ENCODE results near the gene PRKG1. TPM values are rescaled to one million over a fixed set of nuclear protein-coding genes. Genes with fewer than 3 reads are reported as not detected.

PRKG1 gene
- total RNA-seq, 1 experiment from 2014 or later = 10.4 TPM

DNA sequence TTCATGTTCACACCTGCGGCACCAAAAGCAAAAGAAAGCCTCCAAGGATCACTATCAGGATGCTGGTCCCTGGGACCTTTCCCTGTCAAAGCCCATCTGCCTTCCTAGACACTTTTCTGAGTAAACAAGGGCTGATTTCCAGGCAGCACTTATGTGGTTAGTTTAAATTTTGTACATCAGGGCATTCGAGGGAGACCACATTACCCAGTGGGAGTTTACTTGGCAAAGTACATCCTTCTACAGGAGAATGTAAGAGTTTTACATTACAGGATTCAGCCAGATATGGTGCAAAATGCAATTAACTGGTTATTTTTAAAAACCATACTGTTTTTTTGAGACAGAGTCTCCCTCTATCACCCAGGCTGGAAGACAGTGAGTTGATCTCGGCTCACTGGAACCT, 493.0 kb downstream of the PRKG1 start:
- DNase-seq = no peak
- no peak overlapping the region for H4K8ac ChIP-seq (replicated peaks; ENCODE audit: insufficient read length, low read depth, low read length)
- no peak overlapping the region for H3K4ac ChIP-seq (ENCODE audit: low read depth, low read length)
- no peak overlapping the region for H2BK20ac ChIP-seq (ENCODE audit: low read depth, low read length, poor library complexity, severe bottlenecking)
- no peak overlapping the region for H2BK15ac ChIP-seq (ENCODE audit: low read depth, low read length)
- H4K5ac ChIP-seq (ENCODE audit: insufficient read length, low read depth, low read length) = no peak overlapping the region
- H4K91ac ChIP-seq (ENCODE audit: insufficient read length, low read depth, low read length) = no peak overlapping the region
- no peak overlapping the region for H2AK5ac ChIP-seq (ENCODE audit: insufficient read length, low read length)
- 0 out of 2 replicates have a peak, but pooled peaks cover 3% of the 10 kb centered on the region for H3K4me1 ChIP-seq (ENCODE audit: insufficient read depth, low read length)
- no CpG with 5 or more reads among the region's 3 CpGs for WGBS (ENCODE audit: extremely low coverage, insufficient read length, low lambda C conversion rate)
- no peak overlapping the region for H3K23ac ChIP-seq (ENCODE audit: insufficient read length, low read depth, low read length)
- H3K79me1 ChIP-seq (ENCODE audit: insufficient read depth, low read depth, low read length, poor library complexity, severe bottlenecking) = no peaks in the 10 kb centered on the region
- H3K27me3 ChIP-seq (ENCODE audit: insufficient read depth, low read length) = no peaks in the 10 kb centered on the region
- Mint-ChIP-seq H3K9me3 (no peaks in the 10 kb centered on the region), H3K36me3 (ENCODE audit: insufficient read depth in 1 of 3, low read depth in 3 of 3) (no peaks in the 10 kb centered on the region), H3K4me1 (peaks cover 27 to 37% of the 10 kb centered on the region in 2 experiments), H3K27me3 (ENCODE audit: low read depth) (no peaks in the 10 kb centered on the region), H3K27ac (peak overlapping the region in 1 of 3 experiments; percentile 82; a peak in 2 of 7 replicates), H3K4me3 (no peak overlapping the region)
- H4K20me1 ChIP-seq (ENCODE audit: control insufficient read depth, insufficient read depth, insufficient read length) = no peaks in the 10 kb centered on the region
- no peak overlapping the region for H2BK5ac ChIP-seq (ENCODE audit: insufficient read length, low read length)
- H2BK12ac ChIP-seq (ENCODE audit: insufficient read length, low read depth, low read length) = no peak overlapping the region
- H2AFZ ChIP-seq (ENCODE audit: low read length) = no peak overlapping the region
- H2BK120ac ChIP-seq (ENCODE audit: low read depth, low read length, poor library complexity, severe bottlenecking) = no peak overlapping the region
- no peaks in the 10 kb centered on the region for H3K23me2 ChIP-seq (ENCODE audit: insufficient read length, low read depth, low read length, poor library complexity, severe bottlenecking)
- no peaks in the 10 kb centered on the region for H3K9me3 ChIP-seq (ENCODE audit: control insufficient read depth, low read depth, low read length)
- H3K4me2 ChIP-seq (ENCODE audit: insufficient read depth, insufficient read length, low read length) = no peak overlapping the region
- TF ChIP-seq, protein P1, sequence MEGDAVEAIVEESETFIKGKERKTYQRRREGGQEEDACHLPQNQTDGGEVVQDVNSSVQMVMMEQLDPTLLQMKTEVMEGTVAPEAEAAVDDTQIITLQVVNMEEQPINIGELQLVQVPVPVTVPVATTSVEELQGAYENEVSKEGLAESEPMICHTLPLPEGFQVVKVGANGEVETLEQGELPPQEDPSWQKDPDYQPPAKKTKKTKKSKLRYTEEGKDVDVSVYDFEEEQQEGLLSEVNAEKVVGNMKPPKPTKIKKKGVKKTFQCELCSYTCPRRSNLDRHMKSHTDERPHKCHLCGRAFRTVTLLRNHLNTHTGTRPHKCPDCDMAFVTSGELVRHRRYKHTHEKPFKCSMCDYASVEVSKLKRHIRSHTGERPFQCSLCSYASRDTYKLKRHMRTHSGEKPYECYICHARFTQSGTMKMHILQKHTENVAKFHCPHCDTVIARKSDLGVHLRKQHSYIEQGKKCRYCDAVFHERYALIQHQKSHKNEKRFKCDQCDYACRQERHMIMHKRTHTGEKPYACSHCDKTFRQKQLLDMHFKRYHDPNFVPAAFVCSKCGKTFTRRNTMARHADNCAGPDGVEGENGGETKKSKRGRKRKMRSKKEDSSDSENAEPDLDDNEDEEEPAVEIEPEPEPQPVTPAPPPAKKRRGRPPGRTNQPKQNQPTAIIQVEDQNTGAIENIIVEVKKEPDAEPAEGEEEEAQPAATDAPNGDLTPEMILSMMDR (conservative IDR thresholded peaks at IDR 0.05) = no peak
- H3K27ac ChIP-seq (ENCODE audit: insufficient read length, low read depth, low read length) = no peak overlapping the region
- H3T11ph ChIP-seq (ENCODE audit: low read length) = no peak overlapping the region
- no peak overlapping the region for H3K18ac ChIP-seq (ENCODE audit: insufficient read length, low read depth, low read length)
- no peak overlapping the region for H3K56ac ChIP-seq (ENCODE audit: insufficient read length, low read depth, low read length)
- H3K14ac ChIP-seq (ENCODE audit: insufficient read depth, low read length) = no peak overlapping the region
- no peaks in the 10 kb centered on the region for H3K79me2 ChIP-seq (ENCODE audit: insufficient read depth, low read length)
- H3K9ac ChIP-seq (ENCODE audit: extremely low read depth, insufficient read length, low read length) = no peak overlapping the region

Data from H9 (cell line).